T-helper 9 cell (primary cell): ENCODE data around the gene C1GALT1C1.
"Not testable (repeated sequence)": the region's sequence is repeated elsewhere in the genome, so short reads cannot be mapped to it uniquely, and the experiment has no call there.

Source experiments
- DNase-seq: peaks from one replicate; pipeline ENCODE4 v3.0.0-alpha.2; 2020
- total RNA-seq, 2 donors: gene quantifications; one replicate each; lab custom pipeline; 2026; lab: John Stamatoyannopoulos, UW

The C1GALT1C1 gene
- 5.6 to 32.6 reads per million in 2 donors for total RNA-seq

DNA sequence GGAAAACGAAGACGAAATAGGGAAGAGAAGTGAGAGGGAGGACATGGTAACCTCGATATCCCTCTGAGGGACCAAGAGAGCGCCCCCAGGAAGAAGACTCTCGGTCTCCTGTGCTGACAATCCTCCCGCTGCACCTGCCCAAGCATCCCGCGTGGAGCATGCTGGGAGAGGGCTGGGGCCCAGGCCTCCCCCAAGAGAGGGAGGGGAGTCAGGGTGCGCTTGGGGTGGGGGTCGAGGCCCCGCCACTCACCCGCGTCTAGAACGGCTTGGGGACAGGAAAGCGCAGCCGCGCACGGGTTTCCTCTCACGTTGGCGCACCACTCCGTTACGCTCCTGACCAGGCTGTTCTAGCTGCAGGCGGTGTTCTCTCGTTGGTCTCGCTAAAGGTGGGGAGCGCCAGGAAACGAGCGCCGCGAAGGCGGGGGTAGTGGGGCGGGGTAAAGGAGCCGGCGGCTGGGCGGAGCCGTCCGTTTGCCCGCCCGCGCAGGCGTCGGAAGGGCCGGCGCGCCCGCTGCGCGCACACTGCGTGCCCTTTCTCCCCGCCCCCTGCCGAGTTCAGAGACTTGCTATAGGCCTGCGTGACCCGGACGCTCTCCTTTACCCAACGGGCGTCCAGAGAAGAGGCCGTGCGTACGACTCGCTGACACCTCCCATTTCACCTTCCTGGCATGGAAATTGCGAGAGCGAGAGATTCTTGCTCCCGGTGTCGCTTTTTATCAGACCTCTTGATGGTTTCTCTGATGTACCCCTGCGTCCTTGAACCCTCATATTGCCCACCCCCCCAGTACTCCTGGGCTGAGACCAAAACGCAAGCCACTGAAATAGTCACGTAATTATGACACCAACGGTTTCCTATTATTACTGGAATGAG, at the start of gene C1GALT1C1:
Gene C1GALT1C1, minus strand, starts transcription at position 388 of the 871 bp plus-strand sequence. CDS start 2,888 bp downstream, outside the sequence.
- peak; percentile 80 for DNase-seq

DNA sequence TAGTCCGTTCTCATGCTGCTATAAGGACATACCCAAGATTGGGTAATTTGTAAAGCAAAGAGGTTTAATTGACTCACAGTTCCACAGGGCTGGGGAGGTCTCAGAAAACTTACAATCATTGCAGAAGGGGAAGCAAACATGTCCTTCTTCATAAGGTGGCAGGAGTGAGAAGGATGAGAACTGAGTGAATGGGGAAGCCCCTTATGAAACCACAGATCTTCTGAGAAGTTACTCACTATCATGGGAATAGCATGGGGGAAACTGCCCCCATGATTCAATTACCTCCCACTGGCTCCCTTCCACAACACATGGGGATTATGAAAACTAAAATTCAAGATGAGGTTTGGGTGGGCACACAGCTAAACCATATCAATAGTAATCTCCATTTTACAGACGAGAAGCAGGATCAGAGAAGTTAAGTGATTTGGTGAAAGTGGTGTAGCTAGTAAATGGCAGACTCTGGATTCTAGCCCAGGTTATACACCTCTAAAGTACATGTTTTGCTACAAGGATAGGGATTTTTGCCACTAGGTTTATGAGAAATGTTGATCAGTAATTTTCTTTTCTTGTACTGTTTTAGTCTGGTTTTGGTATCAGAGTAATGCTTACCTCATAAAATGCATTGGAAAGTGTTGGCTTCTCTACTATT, 47.3 kb upstream of the C1GALT1C1 start:
- DNase-seq = no peak

GRCh38 chrX:120672841-120673530, 43.1 kb upstream of the C1GALT1C1 start:
- no peak for DNase-seq

DNA sequence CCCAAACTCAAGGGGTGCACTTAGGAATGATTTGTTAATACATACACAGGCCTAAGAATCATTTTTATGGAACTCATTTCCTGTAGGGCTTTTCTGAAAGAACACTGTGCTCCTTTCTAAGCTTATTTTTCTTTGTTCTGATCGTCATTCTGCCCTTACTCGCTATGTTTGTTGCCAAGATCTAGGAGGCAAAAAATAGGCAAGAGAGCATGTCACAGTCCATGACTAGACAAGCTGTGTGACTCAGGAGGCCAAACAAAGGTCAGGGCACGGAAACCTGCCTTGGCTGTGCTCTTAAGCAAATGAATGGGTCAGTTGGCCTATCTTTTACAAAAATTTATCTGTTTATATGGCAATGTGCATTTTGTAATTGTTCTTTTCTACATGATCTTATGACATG, 42.5 kb upstream of the C1GALT1C1 start:
- no peak for DNase-seq

GRCh38 chrX:120671963-120672362, 42.1 kb upstream of the C1GALT1C1 start:
- DNase-seq = no peak

GRCh38 chrX:120668357-120668756, 38.5 kb upstream of the C1GALT1C1 start:
- DNase-seq = no peak

DNA sequence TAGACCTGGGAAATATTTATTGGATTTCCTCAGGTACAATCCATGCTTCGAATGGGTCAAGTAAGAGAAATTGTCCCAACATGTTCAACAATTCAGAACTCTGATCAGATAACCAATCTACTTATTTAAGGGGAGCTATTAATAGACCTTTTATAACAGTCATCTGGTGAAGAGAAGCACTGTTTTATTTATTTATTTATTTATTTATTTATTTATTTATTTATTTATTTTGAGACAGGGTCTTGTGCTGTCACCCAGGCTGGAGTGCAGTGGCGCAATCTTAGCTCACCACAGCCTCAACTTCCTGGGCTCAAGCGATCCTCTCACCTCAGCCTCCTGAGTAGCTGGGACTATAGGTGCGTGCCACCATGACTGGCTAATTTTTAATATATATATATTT, 34.7 kb upstream of the C1GALT1C1 start:
- not testable (repeated sequence) for DNase-seq

GRCh38 chrX:120664081-120664480, 34.2 kb upstream of the C1GALT1C1 start:
- no peak for DNase-seq

DNA sequence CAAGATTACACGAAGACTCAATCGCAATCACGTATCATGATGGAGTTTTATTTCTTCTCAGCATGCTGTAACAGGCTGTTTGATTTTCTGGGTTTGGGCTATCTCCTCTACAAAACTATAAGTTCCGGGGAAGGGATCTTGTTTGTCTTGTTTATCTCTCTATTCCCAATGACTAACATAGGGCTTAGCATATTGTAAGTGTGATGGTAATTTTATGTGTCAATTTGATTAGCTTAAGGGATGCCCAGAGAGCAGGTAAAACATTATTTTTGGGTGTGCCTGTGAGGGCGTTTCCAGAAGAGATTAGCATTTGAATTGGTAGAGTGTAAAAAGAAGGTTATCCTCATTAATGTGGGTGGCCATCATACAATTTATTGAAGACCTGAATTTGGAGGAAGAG, 32.8 kb upstream of the C1GALT1C1 start:
- DNase-seq = no peak

DNA sequence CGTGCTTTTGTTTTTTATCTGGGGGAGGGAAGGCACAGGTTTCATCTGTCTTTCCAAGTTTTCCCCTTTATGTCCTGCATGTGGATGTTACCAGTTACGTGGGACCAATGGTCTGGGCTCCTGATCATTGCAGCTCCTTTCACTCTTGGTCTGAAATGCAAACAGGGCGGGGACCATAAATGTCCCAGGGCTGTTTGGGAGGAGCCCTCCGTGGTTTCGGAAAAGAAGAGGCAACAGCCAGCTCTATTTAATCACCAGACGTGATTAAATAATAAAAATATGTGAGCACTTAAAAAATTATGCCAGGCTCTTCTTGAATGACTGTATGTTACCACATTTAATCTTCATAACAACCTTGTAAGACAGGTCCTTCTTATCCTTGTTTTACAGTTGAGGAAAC, 30.8 kb upstream of the C1GALT1C1 start:
- no peak for DNase-seq

DNA sequence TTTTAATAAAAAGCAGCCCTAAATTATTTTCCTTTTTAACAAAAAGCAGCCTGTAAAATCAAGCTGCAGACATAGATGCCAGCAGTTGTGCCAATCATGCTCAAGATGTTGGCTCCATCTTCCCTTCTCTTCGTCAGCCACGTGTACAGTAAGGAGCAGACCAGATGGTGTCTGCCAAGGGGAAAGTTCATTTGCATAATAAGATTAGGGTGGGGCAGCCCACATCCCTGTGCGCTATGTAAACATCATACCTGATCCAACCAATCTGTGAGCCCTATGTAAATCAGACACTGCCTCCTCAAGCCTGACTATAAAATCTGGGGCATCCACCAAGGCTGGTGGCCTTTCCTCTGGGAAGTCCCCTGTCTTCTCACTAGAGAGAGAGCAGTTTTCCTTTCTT, 23.1 kb upstream of the C1GALT1C1 start:
- DNase-seq = no peak

- not testable (repeated sequence) for DNase-seq
Observed at GRCh38 chrX:120652256-120652655, 22.4 kb upstream of the C1GALT1C1 start.

DNA sequence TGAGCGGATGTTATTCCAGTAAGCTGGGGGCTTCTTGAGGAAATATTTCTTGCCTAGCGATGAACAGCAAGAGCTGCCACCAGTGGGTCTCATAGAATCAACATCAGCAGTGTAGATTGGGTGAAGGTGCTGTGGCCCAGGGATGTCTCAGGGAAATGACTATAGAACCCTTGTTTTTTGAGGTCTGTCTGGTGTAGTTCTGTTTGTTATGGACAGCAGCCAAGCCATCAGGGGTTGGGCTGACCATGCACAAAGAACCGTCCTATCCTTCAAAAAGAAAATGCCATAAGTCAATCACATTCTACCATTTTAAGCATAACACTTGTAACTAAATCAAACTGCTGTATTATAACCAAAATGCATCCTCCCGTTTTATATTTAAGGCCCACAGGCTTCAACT, 17.3 kb upstream of the C1GALT1C1 start:
- DNase-seq = no peak

DNA sequence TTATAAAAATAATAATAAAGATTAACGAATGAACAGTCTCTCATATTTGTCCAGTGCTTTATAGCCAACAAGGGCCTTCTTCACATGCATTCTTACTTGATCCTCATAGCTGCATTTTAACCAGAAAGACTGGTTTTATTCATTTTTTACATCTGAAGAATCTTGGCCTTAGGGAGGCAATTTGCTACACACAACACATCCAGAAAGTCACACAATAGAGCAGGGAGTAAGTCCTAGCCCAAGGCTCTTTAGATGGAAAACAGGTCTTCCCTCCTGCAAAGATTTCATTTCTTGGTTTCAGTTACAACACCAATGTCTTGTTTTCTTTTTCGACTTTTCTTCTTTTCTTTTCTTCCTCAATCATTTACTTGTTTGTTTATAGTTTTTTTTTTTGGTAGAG, 13.0 kb upstream of the C1GALT1C1 start:
- no peak for DNase-seq

DNA sequence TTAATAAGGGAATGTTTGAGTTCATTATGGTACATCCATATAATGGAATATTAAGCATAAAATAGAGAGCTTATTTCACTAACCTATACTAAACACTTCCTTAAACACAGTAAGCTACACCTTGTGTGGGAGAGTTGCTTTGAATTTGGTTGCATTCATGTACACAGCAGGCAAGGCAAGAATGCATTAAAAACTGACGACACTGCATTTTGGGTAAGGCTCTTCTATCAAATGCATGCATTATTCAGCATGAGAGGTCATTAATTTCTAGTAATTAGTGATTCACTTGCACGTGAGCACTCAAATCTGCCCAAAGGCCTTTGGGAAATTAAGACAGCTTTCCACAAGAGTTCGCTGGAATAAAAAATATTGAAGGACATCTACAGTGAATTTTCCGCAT, 8.8 kb upstream of the C1GALT1C1 start:
- no peak for DNase-seq

GRCh38 chrX:120625371-120625770, 4.5 kb downstream of the C1GALT1C1 start:
- DNase-seq = no peak

- DNase-seq = no peak
Observed at GRCh38 chrX:120617996-120618630, 11.7 kb downstream of the C1GALT1C1 start.

GRCh38 chrX:120614816-120615215, 15.0 kb downstream of the C1GALT1C1 start:
- DNase-seq = no peak

GRCh38 chrX:120612086-120612485, 17.8 kb downstream of the C1GALT1C1 start:
- no peak for DNase-seq

DNA sequence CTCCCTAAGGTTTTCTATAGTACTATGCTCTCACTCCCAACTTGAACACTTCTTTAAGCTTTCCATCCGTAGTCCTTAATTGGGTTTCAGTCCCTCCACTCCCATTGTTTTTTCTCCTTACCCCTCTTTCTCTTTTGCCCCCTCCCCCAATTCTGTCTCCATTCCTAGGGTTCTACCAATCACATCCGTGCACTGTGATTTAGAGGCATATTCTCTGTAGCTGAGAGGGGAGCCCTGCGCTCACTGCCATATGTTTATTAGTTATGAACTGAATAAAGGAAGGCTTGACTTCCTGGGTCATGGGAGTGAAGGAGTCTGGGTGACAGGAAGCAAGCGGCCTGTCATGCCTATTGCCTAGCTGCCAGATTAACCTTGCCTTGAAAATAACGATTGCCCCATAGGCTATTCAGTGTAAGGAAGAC, 25.5 kb downstream of the C1GALT1C1 start:
- DNase-seq = peak; percentile 5

- peak; percentile 63 for DNase-seq
Observed at GRCh38 chrX:120603707-120604360, 26.0 kb downstream of the C1GALT1C1 start, which contains the start of gene MCTS1. Gene MCTS1, plus strand, starts transcription at chrX:120604101. Its CDS starts 136 bp downstream, at chrX:120604237.

GRCh38 chrX:120585702-120586101, 44.2 kb downstream of the C1GALT1C1 start:
- DNase-seq = no peak
